Epithelial cell of proximal tubule (primary cell): ENCODE measurements around the gene CCDC174. TPM values are rescaled to one million over a fixed set of nuclear protein-coding genes. Genes with fewer than 3 reads are reported as not detected.

ENCODE experiments used
- DNase-seq: peaks from one replicate; pipeline ENCODE4 v3.0.0-alpha.2; 2011; ENCODE audit warnings: low read depth
- H3K4me3 ChIP-seq: 2 replicates; pipeline ENCODE4 v1.5.1; 2011; ENCODE audit warnings: low read depth, mild to moderate bottlenecking, low read length
- CTCF ChIP-seq: conservative IDR thresholded peaks from 2 replicates; pipeline ENCODE4 v1.5.1; 2012; ENCODE audit warnings: low read depth, mild to moderate bottlenecking, low read length
- total RNA-seq: library from RNA; depleted of rRNA; stranded (reverse); fragments of >200 nt; gene quantifications from 2 replicates; pipeline ENCODE4 v1.2.3, GENCODE V29; 2015

Gene CCDC174
- total RNA-seq, 1 donor from 2014 or later, result 8.0 TPM

GRCh38 chr3:14664170-14664569 is 12.6 kb downstream of the CCDC174 start:
- H3K4me3 ChIP-seq, result no peak overlapping the region
- no peak for DNase-seq
- no peak for TF ChIP-seq CTCF

GRCh38 chr3:14672588-14672987 is 21.0 kb downstream of the CCDC174 start:
- TF ChIP-seq CTCF, result no peak
- H3K4me3 ChIP-seq, result no peak overlapping the region
- no peak for DNase-seq

- no peak within 1 kb of the TSS for H3K4me3 ChIP-seq
- no peak for DNase-seq
- TF ChIP-seq CTCF, result no peak
Observed at GRCh38 chr3:14674841-14675240, 23.3 kb downstream of the CCDC174 start, which contains the start of gene C3orf20. Gene C3orf20, plus strand, starts transcription at chr3:14675141. Its CDS starts 7,573 bp downstream, at chr3:14682714.

- no peak for DNase-seq
- TF ChIP-seq CTCF, result no peak
- no peak overlapping the region for H3K4me3 ChIP-seq
Observed at GRCh38 chr3:14676881-14677280, 25.3 kb downstream of the CCDC174 start.

GRCh38 chr3:14678015-14678503 is 26.5 kb downstream of the CCDC174 start:
- no peak for TF ChIP-seq CTCF

GRCh38 chr3:14680115-14680514 is 28.6 kb downstream of the CCDC174 start:
- no peak for TF ChIP-seq CTCF

More at GRCh38 chr3:14678015-14678503, 26.5 kb downstream of the CCDC174 start:
- H3K4me3 ChIP-seq, result no peak overlapping the region
- no peak for DNase-seq

GRCh38 chr3:14680716-14681115 is 29.2 kb downstream of the CCDC174 start:
- TF ChIP-seq CTCF, result no peak
- DNase-seq, result no peak

More at GRCh38 chr3:14680115-14680514, 28.6 kb downstream of the CCDC174 start:
- no peak for DNase-seq
- H3K4me3 ChIP-seq, result no peak overlapping the region

More at GRCh38 chr3:14680716-14681115, 29.2 kb downstream of the CCDC174 start:
- H3K4me3 ChIP-seq, result no peak overlapping the region
